B cell (primary cell): ENCODE data around the gene TAS1R1. TPM values are rescaled to one million over a fixed set of nuclear protein-coding genes. Genes with fewer than 3 reads are reported as not detected.

Source experiments
- ATAC-seq: fragments of 200-7000 bp; cut with Tn5 transposase; one replicate; pipeline ENCODE4 v1.10.0; 2021; ENCODE audit warnings: low read depth, mild to moderate bottlenecking, moderate number of reproducible peaks, moderate library complexity
- CTCF ChIA-PET: fragments of 350-600 bp; sonication (Branson Sonifier 250); formaldehyde crosslinking; loops from one replicate; lab custom pipeline; 2021; ENCODE audit warnings: antibody characterized with exemption, inconsistent platforms; lab: Charles Lee
- POLR2A ChIA-PET: fragments of 350-600 bp; sonication (Branson Sonifier 250); formaldehyde crosslinking; loops from one replicate; lab custom pipeline; 2021; ENCODE audit warnings: antibody characterized with exemption; lab: Charles Lee
- DNase-seq: peaks from one replicate; pipeline ENCODE4 v3.0.0; 2013
- H2AFZ ChIP-seq: 2 replicates; pipeline ENCODE4 v1.6.1; 2012; ENCODE audit warnings: mild to moderate bottlenecking, low read depth, low read length; ENCODE audit not compliant: insufficient read depth, poor library complexity, severe bottlenecking
- H3K27ac ChIP-seq, 2 donors: 1 replicate in 1 of 2; 2 replicates in 1 of 2; pipeline ENCODE4 v1.5.1; 2012 to 2013; ENCODE audit warnings: low read length in 2 of 2, mild to moderate bottlenecking in 2 of 2, moderate library complexity in 1 of 2
- H3K27me3 ChIP-seq, 4 experiments: fragments of 200-600 bp in 1 of 4; sonication (generic) in 1 of 4; replicated peaks in 1 of 4; 1 replicate in 2 of 4; 2 replicates in 2 of 4; pipeline versions ENCODE4 v1.6.1 to v1.7.0; 2013 to 2016; ENCODE audit warnings: low read length in 3 of 4, mild to moderate bottlenecking in 2 of 4, mixed read lengths in 1 of 4, moderate library complexity in 1 of 4; ENCODE audit not compliant: insufficient read depth in 4 of 4, control insufficient read depth in 3 of 4; ENCODE audit errors: control extremely low read depth in 1 of 4
- H3K36me3 ChIP-seq, 2 experiments: replicated peaks in 1 of 2; 1 replicate in 1 of 2; 2 replicates in 1 of 2; pipeline versions ENCODE4 v1.6.1 to v1.7.1; 2013; ENCODE audit warnings: low read length in 1 of 2; ENCODE audit not compliant: insufficient read depth in 2 of 2, control insufficient read depth in 1 of 2; ENCODE audit errors: control extremely low read depth in 1 of 2, extremely low read depth in 1 of 2
- H3K4me1 ChIP-seq, 2 donors: fragments of 200-600 bp in 1 of 2; sonication (generic) in 1 of 2; 1 replicate in 1 of 2; 2 replicates in 1 of 2; pipeline versions ENCODE4 v1.5.1 to v1.6.1; 2013 to 2017; ENCODE audit warnings: low read length in 2 of 2; ENCODE audit not compliant: control insufficient read depth in 2 of 2, insufficient read depth in 2 of 2
- H3K4me2 ChIP-seq: replicated peaks from 2 replicates; pipeline ENCODE3; 2012; ENCODE audit warnings: mild to moderate bottlenecking, low read depth, low read length; ENCODE audit not compliant: poor library complexity, severe bottlenecking
- H3K4me3 ChIP-seq, 5 experiments: fragments of 200-600 bp in 1 of 5; sonication (generic) in 1 of 5; 1 replicate in 3 of 5; 2 replicates in 2 of 5; pipeline versions ENCODE4 v1.5.1 to v1.7.0; 2011 to 2016; ENCODE audit warnings: low read length in 4 of 5, mild to moderate bottlenecking in 4 of 5, low read depth in 2 of 5, control low read depth in 1 of 5, moderate library complexity in 1 of 5; ENCODE audit not compliant: insufficient read depth in 1 of 5; ENCODE audit errors: control extremely low read depth in 1 of 5, extremely low read depth in 1 of 5
- H3K79me2 ChIP-seq: fragments of 200-600 bp; sonication (generic); one replicate; pipeline ENCODE4 v1.6.0; 2016; ENCODE audit warnings: low read length; ENCODE audit not compliant: control insufficient read depth, insufficient read depth
- H3K9ac ChIP-seq: fragments of 200-600 bp; sonication (generic); 2 replicates; pipeline ENCODE4 v1.6.1; 2017; ENCODE audit warnings: mild to moderate bottlenecking, low read length, moderate library complexity
- H3K9me3 ChIP-seq, 3 donors: one replicate each; pipeline versions ENCODE4 v1.6.1 to v1.7.1; 2013; ENCODE audit warnings: low read length in 2 of 3; ENCODE audit not compliant: control insufficient read depth in 2 of 3, insufficient read depth in 1 of 3; ENCODE audit errors: control extremely low read depth in 1 of 3
- H4K20me1 ChIP-seq: 2 replicates; pipeline ENCODE4 v1.6.0; 2012; ENCODE audit warnings: mild to moderate bottlenecking, low read length; ENCODE audit not compliant: insufficient read depth, control insufficient read depth, poor library complexity, severe bottlenecking
- H3K27ac Mint-ChIP-seq: one replicate; pipeline ENCODE4 v1.8.0; 2021; ENCODE audit warnings: mixed read lengths
- H3K27me3 Mint-ChIP-seq: one replicate; pipeline ENCODE4 v1.8.0; 2021; ENCODE audit warnings: mixed read lengths
- H3K4me1 Mint-ChIP-seq: one replicate; pipeline ENCODE4 v1.8.0; 2021; ENCODE audit warnings: mixed read lengths
- H3K4me3 Mint-ChIP-seq: one replicate; pipeline ENCODE4 v1.8.0; 2021; ENCODE audit warnings: mixed read lengths
- H3K9me3 Mint-ChIP-seq: one replicate; pipeline ENCODE4 v1.8.0; 2022; ENCODE audit warnings: mixed read lengths; ENCODE audit not compliant: insufficient read depth
- EZH2 ChIP-seq: IDR thresholded peaks from 2 replicates; pipeline ENCODE4 v1.6.1; 2012; ENCODE audit warnings: borderline replicate concordance, low read depth, mild to moderate bottlenecking, moderate library complexity, low read length; ENCODE audit not compliant: insufficient read depth, poor library complexity, severe bottlenecking
- WGBS: methylation state at CpG from one replicate; pipeline ENCODE4 v1.1.5; 2013; ENCODE audit warnings: missing lambda C conversion rate; ENCODE audit not compliant: insufficient coverage; 5-methylcytosine and 5-hydroxymethylcytosine counted together
- intact Hi-C: fragments of 100-400 bp; cut with micrococcal nuclease; formaldehyde crosslinking; loops from one replicate; pipeline ENCODE4 v1.10.0; 2022
- polyA plus RNA-seq: library from polyadenylated mRNA; depleted of rRNA; stranded (reverse); fragments of >200 nt; gene quantifications from 2 replicates; pipeline ENCODE4 v1.2.3, GENCODE V29; 2012
- total RNA-seq, 2 donors: library from RNA; stranded (reverse); fragments of 120-200 nt in 1 of 2; gene quantifications; 1 replicate in 1 of 2; 2 replicates in 1 of 2; pipeline versions ENCODE4 v1.2.3 to v1.2.4, GENCODE V29; 2013 to 2022
- TF ChIP-seq, protein P1 (sequence below): fragments of 200-600 bp; IDR thresholded peaks from one replicate; pipeline ENCODE4 v1.8.0; 2022; ENCODE audit warnings: antibody characterized with exemption, mild to moderate bottlenecking

TAS1R1 gene
- total and polyA plus RNA-seq, 2 donors (not counting 1 experiment from before 2014, with no cell fraction given) = 0.09 TPM; not detected in 1

- H3K9me3 Mint-ChIP-seq = no peaks in the 10 kb centered on the region
- peaks cover 18% of the 10 kb centered on the region for H3K4me1 Mint-ChIP-seq
- no peaks in the 10 kb centered on the region for H3K27me3 ChIP-seq
- no peaks in the 10 kb centered on the region for H3K27me3 Mint-ChIP-seq
- no peak overlapping the region for H2AFZ ChIP-seq
- no peak overlapping the region for H3K27ac ChIP-seq
- H3K9ac ChIP-seq = no peak overlapping the region
- H3K9me3 ChIP-seq = no peaks in the 10 kb centered on the region
- H3K4me1 ChIP-seq = peaks cover 10 to 18% of the 10 kb centered on the region in 2 donors
- peaks cover 22% of the 10 kb centered on the region for H3K79me2 ChIP-seq
- CTCF ChIA-PET = interaction anchor here (0.7 to 1.8 kb wide), 3 partner anchors 21 to 67 kb away, joined by 3 to 6 read pairs (median 4); partner anchors contain the start of genes NOL9 and TAS1R1
- peaks cover 0 to 12% of the 10 kb centered on the region in 2 experiments for H3K36me3 ChIP-seq
- H3K4me2 ChIP-seq = no peak overlapping the region
- H3K4me3 Mint-ChIP-seq = no peak overlapping the region
- ATAC-seq = no peak
- H4K20me1 ChIP-seq = peaks cover 8% of the 10 kb centered on the region
- POLR2A ChIA-PET = no interaction called here
- TF ChIP-seq EZH2 = no peak
- TF ChIP-seq, protein P1, sequence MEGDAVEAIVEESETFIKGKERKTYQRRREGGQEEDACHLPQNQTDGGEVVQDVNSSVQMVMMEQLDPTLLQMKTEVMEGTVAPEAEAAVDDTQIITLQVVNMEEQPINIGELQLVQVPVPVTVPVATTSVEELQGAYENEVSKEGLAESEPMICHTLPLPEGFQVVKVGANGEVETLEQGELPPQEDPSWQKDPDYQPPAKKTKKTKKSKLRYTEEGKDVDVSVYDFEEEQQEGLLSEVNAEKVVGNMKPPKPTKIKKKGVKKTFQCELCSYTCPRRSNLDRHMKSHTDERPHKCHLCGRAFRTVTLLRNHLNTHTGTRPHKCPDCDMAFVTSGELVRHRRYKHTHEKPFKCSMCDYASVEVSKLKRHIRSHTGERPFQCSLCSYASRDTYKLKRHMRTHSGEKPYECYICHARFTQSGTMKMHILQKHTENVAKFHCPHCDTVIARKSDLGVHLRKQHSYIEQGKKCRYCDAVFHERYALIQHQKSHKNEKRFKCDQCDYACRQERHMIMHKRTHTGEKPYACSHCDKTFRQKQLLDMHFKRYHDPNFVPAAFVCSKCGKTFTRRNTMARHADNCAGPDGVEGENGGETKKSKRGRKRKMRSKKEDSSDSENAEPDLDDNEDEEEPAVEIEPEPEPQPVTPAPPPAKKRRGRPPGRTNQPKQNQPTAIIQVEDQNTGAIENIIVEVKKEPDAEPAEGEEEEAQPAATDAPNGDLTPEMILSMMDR = no peak
- DNase-seq = no peak
- H3K27ac Mint-ChIP-seq = no peak overlapping the region
- H3K4me3 ChIP-seq = no peak overlapping the region
- intact Hi-C loops = no loop called here
- 98% methylated on average over 41 of the region's 41 CpGs for WGBS
Observed at GRCh38 chr1:6621429-6622391, 66.6 kb downstream of the TAS1R1 start.
